ENCODE measurements around the gene AIP. TPM values are rescaled to one million over a fixed set of nuclear protein-coding genes. Genes with fewer than 3 reads are reported as not detected.

Gene AIP
- total RNA-seq, 1 experiment from 2014 or later: 61.0 TPM

- H3K79me2 ChIP-seq (ENCODE audit: insufficient read depth, low read length): no peaks in the 10 kb centered on the region
- H3K27ac ChIP-seq (ENCODE audit: low read depth, low read length): no peak overlapping the region
- CTCF ChIA-PET: no interaction called here
- DNase-seq (ENCODE audit: low read depth, low spot score) (no peak), ATAC-seq (no peak)
- no peaks in the 10 kb centered on the region for H3K9me3 ChIP-seq (ENCODE audit: control insufficient read depth in 1 of 2, insufficient read depth in 1 of 2, low read depth in 1 of 2, low read length in 2 of 2)
- no peaks in the 10 kb centered on the region for H3K36me3 ChIP-seq (ENCODE audit: control insufficient read depth in 1 of 2, insufficient read depth in 2 of 2, low read length in 2 of 2)
- no peaks in the 10 kb centered on the region for H3K27me3 ChIP-seq (ENCODE audit: insufficient read depth, low read length)
- no peak overlapping the region for H3K4me2 ChIP-seq (ENCODE audit: low read length)
- H3K4me1 ChIP-seq (ENCODE audit: control insufficient read depth in 1 of 2, insufficient read depth in 2 of 2, low read length in 2 of 2): peaks cover 0 to 4% of the 10 kb centered on the region in 2 experiments; a peak in 1 of 4 replicates
- no peak overlapping the region for H2AFZ ChIP-seq (ENCODE audit: low read depth, low read length, poor library complexity, severe bottlenecking)
- intact Hi-C loops (cut with micrococcal nuclease): no loop called here
- no peak overlapping the region for H3K9ac ChIP-seq (ENCODE audit: low read length)
- H3K9me2 ChIP-seq (ENCODE audit: insufficient read depth): no peaks in the 10 kb centered on the region
- H3K4me3 ChIP-seq (replicated peaks in 1 of 2; ENCODE audit: low read depth in 1 of 2, low read length in 2 of 2): no peak overlapping the region
- TF ChIP-seq SIN3A (IDR thresholded peaks at IDR 0.05; ENCODE audit: low read depth): no peak
- TF ChIP-seq SP1 (IDR thresholded peaks at IDR 0.05; ENCODE audit: low read depth): no peak
- H4K20me1 ChIP-seq (ENCODE audit: insufficient read depth): no peaks in the 10 kb centered on the region
- BruUV-seq (replicated peaks): no TSS peak
- RAD21 ChIA-PET (ENCODE audit: low non-redundant PET in 1 of 2, low total read pairs in 2 of 2, uncharacterized antibody in 2 of 2, unreplicated experiment in 2 of 2): no interaction called here
- POLR2A ChIA-PET: no interaction called here
Observed at GRCh38 chr11:67524480-67524808, 41.6 kb downstream of the AIP start.

GRCh38 chr11:67525275-67525976 is 42.6 kb downstream of the AIP start:
- ATAC-seq (no peak), DNase-seq (ENCODE audit: low read depth, low spot score) (no peak)
- Histone ChIP-seq H4K20me1 (ENCODE audit: insufficient read depth) (no peaks in the 10 kb centered on the region), H3K4me3 (replicated peaks in 1 of 2; ENCODE audit: low read depth in 1 of 2, low read length in 2 of 2) (no peak overlapping the region), H3K27me3 (ENCODE audit: insufficient read depth, low read length) (no peaks in the 10 kb centered on the region), H3K79me2 (ENCODE audit: insufficient read depth, low read length) (no peaks in the 10 kb centered on the region), H3K9me2 (ENCODE audit: insufficient read depth) (no peaks in the 10 kb centered on the region), H3K36me3 (ENCODE audit: control insufficient read depth in 1 of 2, insufficient read depth in 2 of 2, low read length in 2 of 2) (no peaks in the 10 kb centered on the region), H3K4me1 (ENCODE audit: control insufficient read depth in 1 of 2, insufficient read depth in 2 of 2, low read length in 2 of 2) (peaks cover 0 to 4% of the 10 kb centered on the region in 2 experiments; a peak in 1 of 4 replicates), H2AFZ (ENCODE audit: low read depth, low read length, poor library complexity, severe bottlenecking) (no peak overlapping the region), H3K4me2 (ENCODE audit: low read length) (no peak overlapping the region), H3K9ac (ENCODE audit: low read length) (no peak overlapping the region), H3K9me3 (ENCODE audit: control insufficient read depth in 1 of 2, insufficient read depth in 1 of 2, low read depth in 1 of 2, low read length in 2 of 2) (no peaks in the 10 kb centered on the region), H3K27ac (ENCODE audit: low read depth, low read length) (no peak overlapping the region)
- intact Hi-C loops (cut with micrococcal nuclease): no loop called here
- no peak for TF ChIP-seq POLR2AphosphoS5 (IDR thresholded peaks at IDR 0.05; ENCODE audit: low read depth, low read length)
- no peak for TF ChIP-seq ELF1 (IDR thresholded peaks at IDR 0.05; ENCODE audit: borderline replicate concordance, low read depth)
- no peak for TF ChIP-seq RAD21 (IDR thresholded peaks at IDR 0.05; ENCODE audit: low read depth)
- TF ChIP-seq EZH2phosphoT487 (IDR thresholded peaks at IDR 0.05; ENCODE audit: borderline replicate concordance): no peak
- ChIA-PET POLR2A (no interaction called here), CTCF (no interaction called here), RAD21 (ENCODE audit: low non-redundant PET in 1 of 2, low total read pairs in 2 of 2, uncharacterized antibody in 2 of 2, unreplicated experiment in 2 of 2) (no interaction called here)
- no TSS peak for BruUV-seq (replicated peaks)

Measured in HCT116 (cell line).